H1 (cell line): ENCODE data around the gene SPOCD1.

Experiments
- GABPA ChIP-seq: IDR thresholded peaks from 2 replicates; pipeline ENCODE4 v1.6.1; 2011; ENCODE audit warnings: mild to moderate bottlenecking, low read length, moderate library complexity, borderline replicate concordance; ENCODE audit not compliant: insufficient read depth
- TF ChIP-seq, protein P1 (sequence below), 3 experiments: IDR thresholded peaks; 1 replicate in 2 of 3; 2 replicates in 1 of 3; pipeline versions ENCODE4 v1.5.1 to v1.6.1; 2011; ENCODE audit warnings: low read length in 3 of 3, mild to moderate bottlenecking in 3 of 3, inconsistent platforms in 2 of 3, low read depth in 1 of 3, moderate library complexity in 1 of 3; ENCODE audit not compliant: insufficient read depth in 1 of 3; ENCODE audit errors: control extremely low read depth in 1 of 3

DNA sequence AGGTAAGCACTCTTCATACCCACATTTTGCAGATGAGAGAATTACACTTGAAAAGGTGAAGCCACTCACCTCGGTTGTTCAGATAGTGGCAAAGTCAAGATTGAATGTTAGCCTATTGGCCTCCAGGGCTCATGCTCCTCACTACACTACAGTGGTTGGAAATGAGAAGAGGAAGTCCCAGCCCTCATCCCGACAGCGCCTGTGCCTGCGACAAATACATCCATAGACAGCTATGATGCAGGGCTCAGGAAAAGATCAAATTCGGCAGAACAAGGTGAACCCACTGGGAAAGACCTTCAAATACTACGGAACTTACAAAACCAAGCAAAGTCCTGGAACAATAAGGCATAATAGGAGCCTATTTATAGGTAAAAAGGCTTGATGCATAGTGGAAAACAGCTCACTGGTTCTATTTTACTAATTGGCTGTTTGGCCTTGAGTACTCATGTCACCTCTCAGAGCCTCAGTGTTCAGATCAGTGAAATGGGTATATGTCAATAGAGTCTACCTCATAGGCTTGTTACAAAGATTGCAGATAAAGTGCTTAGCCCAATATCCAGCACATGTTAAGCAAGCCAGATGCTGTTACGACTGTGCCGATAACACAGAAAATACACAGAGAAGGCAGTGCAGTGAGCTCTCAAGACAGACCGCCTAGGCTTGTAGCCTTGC, 3.5 kb downstream of the SPOCD1 start:
- TF ChIP-seq, protein P1, sequence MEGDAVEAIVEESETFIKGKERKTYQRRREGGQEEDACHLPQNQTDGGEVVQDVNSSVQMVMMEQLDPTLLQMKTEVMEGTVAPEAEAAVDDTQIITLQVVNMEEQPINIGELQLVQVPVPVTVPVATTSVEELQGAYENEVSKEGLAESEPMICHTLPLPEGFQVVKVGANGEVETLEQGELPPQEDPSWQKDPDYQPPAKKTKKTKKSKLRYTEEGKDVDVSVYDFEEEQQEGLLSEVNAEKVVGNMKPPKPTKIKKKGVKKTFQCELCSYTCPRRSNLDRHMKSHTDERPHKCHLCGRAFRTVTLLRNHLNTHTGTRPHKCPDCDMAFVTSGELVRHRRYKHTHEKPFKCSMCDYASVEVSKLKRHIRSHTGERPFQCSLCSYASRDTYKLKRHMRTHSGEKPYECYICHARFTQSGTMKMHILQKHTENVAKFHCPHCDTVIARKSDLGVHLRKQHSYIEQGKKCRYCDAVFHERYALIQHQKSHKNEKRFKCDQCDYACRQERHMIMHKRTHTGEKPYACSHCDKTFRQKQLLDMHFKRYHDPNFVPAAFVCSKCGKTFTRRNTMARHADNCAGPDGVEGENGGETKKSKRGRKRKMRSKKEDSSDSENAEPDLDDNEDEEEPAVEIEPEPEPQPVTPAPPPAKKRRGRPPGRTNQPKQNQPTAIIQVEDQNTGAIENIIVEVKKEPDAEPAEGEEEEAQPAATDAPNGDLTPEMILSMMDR (IDR thresholded peaks at IDR 0.05; ENCODE audit: control extremely low read depth in 1 of 3, insufficient read depth in 1 of 3, low read depth in 1 of 3, low read length in 3 of 3) = no peak
- no peak for TF ChIP-seq GABPA
